NB4 (cell line): ENCODE results near the gene ADAMTS2.

Experiments used
- CTCF ChIP-seq: IDR thresholded peaks from one replicate; pipeline ENCODE4 v1.5.1; 2012; ENCODE audit warnings: low read depth, low read length
- MAX ChIP-seq: IDR thresholded peaks from 2 replicates; pipeline ENCODE4 v1.6.1; 2011; ENCODE audit warnings: low read depth, low read length
- MYC ChIP-seq: IDR thresholded peaks from 2 replicates; pipeline ENCODE4 v1.6.1; 2011; ENCODE audit warnings: low read depth, low read length
- POLR2A ChIP-seq: IDR thresholded peaks from 2 replicates; pipeline ENCODE4 v1.6.1; 2011; ENCODE audit warnings: mild to moderate bottlenecking; ENCODE audit not compliant: insufficient read length; ENCODE audit errors: extremely low read depth

DNA sequence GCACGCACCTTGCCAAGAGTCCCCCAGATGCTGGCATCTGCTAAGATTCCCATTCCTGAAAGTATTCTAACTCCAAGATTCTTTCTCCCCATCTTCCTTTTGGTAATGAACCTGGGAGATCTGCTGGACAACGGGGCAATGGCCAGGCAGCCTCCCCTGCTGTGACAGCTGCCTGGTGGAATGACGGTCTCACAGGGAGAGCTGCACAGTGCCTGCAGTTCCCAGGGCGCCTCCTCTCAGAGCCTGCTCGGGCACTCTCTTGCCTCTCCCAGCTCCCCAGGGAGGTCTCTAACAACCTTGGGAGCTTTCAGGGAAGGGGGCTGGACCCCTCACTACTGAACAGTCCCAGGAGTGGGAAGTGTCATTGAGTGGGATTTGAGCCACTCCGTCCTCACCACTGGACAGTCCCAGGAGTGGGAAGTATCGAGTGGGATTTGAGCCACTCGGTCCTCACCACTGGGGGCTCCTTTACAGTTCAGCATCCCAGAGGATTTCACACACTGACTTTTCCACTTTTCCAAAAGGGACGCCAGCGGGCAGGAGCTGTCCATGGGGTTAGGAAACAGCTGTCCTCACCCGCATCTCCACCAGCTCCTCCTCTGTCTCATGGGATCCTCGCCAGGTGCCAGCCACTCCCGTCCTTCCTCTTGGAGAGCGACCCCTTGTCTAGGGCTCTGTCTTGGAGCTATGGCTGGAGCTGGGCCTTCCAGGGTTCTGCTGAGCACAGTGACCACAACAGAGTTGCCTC is 65.7 kb downstream of the ADAMTS2 start:
- TF ChIP-seq POLR2A (no peak), CTCF (no peak), MYC (no peak), MAX (no peak)
